Endothelial cell (in vitro differentiated cells): ENCODE data around the gene ZNF831. TPM values are rescaled to one million over a fixed set of nuclear protein-coding genes. Genes with fewer than 3 reads are reported as not detected.

ENCODE experiments used
- DNase-seq: peaks from one replicate; pipeline ENCODE4 v3.0.0; 2021; ENCODE audit warnings: low spot score
- H3K27ac Mint-ChIP-seq: one replicate; pipeline ENCODE4 v1.8.0; 2021; ENCODE audit warnings: mixed read lengths, inconsistent platforms; ENCODE audit not compliant: unreplicated experiment
- H3K27me3 Mint-ChIP-seq: one replicate; pipeline ENCODE4 v1.8.0; 2021; ENCODE audit warnings: mild to moderate bottlenecking, moderate library complexity, mixed read lengths, inconsistent platforms; ENCODE audit not compliant: unreplicated experiment
- H3K36me3 Mint-ChIP-seq: one replicate; pipeline ENCODE4 v1.8.0; 2021; ENCODE audit warnings: mild to moderate bottlenecking, low read depth, mixed read lengths, inconsistent platforms; ENCODE audit not compliant: unreplicated experiment
- H3K4me1 Mint-ChIP-seq: one replicate; pipeline ENCODE4 v1.8.0; 2021; ENCODE audit warnings: mild to moderate bottlenecking, mixed read lengths, inconsistent platforms; ENCODE audit not compliant: unreplicated experiment
- H3K4me3 Mint-ChIP-seq: one replicate; pipeline ENCODE4 v1.8.0; 2021; ENCODE audit warnings: mild to moderate bottlenecking, mixed read lengths, inconsistent platforms; ENCODE audit not compliant: unreplicated experiment
- H3K9me3 Mint-ChIP-seq: one replicate; pipeline ENCODE4 v1.8.0; 2021; ENCODE audit warnings: mixed read lengths, inconsistent platforms; ENCODE audit not compliant: unreplicated experiment
- CTCF ChIP-seq: fragments of 200-600 bp; sonication (generic); IDR thresholded peaks from one replicate; pipeline ENCODE4 v1.5.0; 2021; ENCODE audit warnings: antibody characterized with exemption; ENCODE audit not compliant: unreplicated experiment
- total RNA-seq: library from RNA; stranded (reverse); fragmentation: NEBNext Ultra II Directional; extraction: Animal tissue kit (Norgen Biotek cat#: 25700); gene quantifications from one replicate; pipeline ENCODE4 v1.2.1, GENCODE V29; 2021; ENCODE audit not compliant: unreplicated experiment

The ZNF831 gene
- total RNA-seq, 1 donor from 2014 or later, result 0.56 TPM

DNA sequence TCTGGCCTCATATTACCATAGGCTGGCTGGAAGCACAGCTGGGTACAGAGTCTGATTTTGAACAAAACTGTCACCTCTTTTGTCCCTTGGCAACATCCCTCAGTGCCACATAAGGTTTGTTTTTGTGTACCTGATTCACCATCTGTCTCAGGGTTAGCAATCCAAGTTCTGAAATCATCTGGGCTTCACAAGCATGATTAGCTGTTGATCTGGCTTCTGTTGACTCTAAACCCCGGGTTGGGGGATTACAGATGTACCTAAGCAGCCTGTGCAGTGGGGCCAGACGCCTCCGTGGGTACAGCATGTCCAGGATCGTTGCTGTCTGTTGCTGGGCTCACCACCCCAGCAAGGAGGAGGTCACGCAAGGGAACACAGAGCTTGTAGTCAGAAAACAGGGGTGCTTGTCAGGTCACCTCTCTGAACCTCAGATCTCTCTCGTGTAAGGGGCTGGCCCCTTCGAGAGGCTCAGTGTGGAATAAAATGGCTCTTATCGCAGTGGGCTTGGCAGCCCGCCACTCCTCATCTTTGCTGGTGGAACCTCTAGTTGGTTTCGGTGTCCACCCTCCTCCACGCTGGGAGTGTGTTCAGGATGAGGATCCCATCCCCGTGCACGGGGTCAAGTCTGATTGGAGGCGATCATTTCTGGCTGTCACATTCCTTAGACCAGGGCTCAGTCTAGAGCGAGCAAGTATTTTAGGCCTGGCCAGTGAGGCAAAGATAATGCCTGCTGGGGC is 39.2 kb upstream of the ZNF831 start:
- no peak overlapping the region for H3K4me3 Mint-ChIP-seq
- H3K27me3 Mint-ChIP-seq, result peaks cover 1% of the 10 kb centered on the region
- H3K36me3 Mint-ChIP-seq, result no peaks in the 10 kb centered on the region
- no peaks in the 10 kb centered on the region for H3K9me3 Mint-ChIP-seq
- TF ChIP-seq CTCF, result no peak
- peaks cover 20% of the 10 kb centered on the region for H3K4me1 Mint-ChIP-seq
- no peak overlapping the region for H3K27ac Mint-ChIP-seq
- no peak for DNase-seq

GRCh38 chr20:59125332-59125731 is 38.3 kb upstream of the ZNF831 start:
- H3K27me3 Mint-ChIP-seq, result peaks cover 1% of the 10 kb centered on the region
- no peaks in the 10 kb centered on the region for H3K36me3 Mint-ChIP-seq
- H3K4me1 Mint-ChIP-seq, result peaks cover 20% of the 10 kb centered on the region
- no peak overlapping the region for H3K4me3 Mint-ChIP-seq
- TF ChIP-seq CTCF, result no peak
- DNase-seq, result no peak
- H3K9me3 Mint-ChIP-seq, result no peaks in the 10 kb centered on the region
- no peak overlapping the region for H3K27ac Mint-ChIP-seq

DNA sequence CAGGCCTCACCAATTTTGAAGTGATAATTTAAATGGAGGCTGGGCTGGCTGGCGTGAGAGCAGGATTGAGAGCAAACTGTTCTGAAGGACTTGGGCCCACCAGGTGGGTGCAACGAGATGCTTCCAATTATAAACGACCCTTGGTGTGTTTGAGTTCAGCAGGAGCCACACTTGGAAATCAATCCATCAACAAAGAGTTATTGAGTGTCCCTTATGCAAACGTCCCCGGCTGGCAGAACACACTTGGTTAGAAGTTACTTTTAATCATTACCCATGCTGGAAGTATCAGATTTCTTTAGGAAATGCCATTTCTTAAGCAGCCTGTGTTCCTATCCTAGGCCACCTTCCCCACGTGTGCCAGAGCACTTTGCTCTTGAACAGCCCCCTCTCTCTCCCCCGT is 37.8 kb upstream of the ZNF831 start:
- Mint-ChIP-seq H3K4me1 (peaks cover 20% of the 10 kb centered on the region), H3K36me3 (no peaks in the 10 kb centered on the region), H3K4me3 (no peak overlapping the region), H3K27me3 (peaks cover 1% of the 10 kb centered on the region), H3K27ac (no peak overlapping the region), H3K9me3 (no peaks in the 10 kb centered on the region)
- no peak for DNase-seq
- no peak for TF ChIP-seq CTCF

DNA sequence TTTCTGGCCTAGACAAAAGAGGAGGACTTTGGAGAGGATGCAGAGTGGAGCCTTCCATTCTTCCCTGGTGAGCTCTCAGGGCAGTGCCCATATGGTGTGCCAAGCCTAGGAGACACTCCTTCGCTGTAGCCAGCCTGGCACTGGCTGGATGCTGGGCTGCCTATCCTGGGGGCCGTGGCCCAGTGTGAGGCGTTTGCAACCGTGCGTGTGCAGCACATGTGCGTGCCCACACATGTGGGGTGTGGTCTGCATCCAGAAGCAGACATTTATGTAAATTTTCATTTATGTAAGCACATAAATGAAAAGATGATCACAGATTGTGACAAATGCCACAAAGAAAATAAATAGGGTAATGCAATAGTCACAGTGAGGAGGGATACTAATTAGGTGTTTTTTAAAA is 35.8 kb upstream of the ZNF831 start:
- H3K36me3 Mint-ChIP-seq, result no peaks in the 10 kb centered on the region
- no peak for DNase-seq
- no peak overlapping the region for H3K27ac Mint-ChIP-seq
- peaks cover 7% of the 10 kb centered on the region for H3K4me1 Mint-ChIP-seq
- H3K9me3 Mint-ChIP-seq, result no peaks in the 10 kb centered on the region
- TF ChIP-seq CTCF, result no peak
- peaks cover 1% of the 10 kb centered on the region for H3K27me3 Mint-ChIP-seq
- no peak overlapping the region for H3K4me3 Mint-ChIP-seq

- Mint-ChIP-seq H3K36me3 (peaks cover 11% of the 10 kb centered on the region), H3K27ac (no peak overlapping the region), H3K27me3 (peaks cover 3% of the 10 kb centered on the region), H3K4me1 (no peaks in the 10 kb centered on the region), H3K9me3 (peaks cover 6% of the 10 kb centered on the region), H3K4me3 (no peak overlapping the region)
- TF ChIP-seq CTCF, result no peak
- DNase-seq, result no peak
Measured at GRCh38 chr20:59131551-59132285, 31.9 kb upstream of the ZNF831 start.
